H9 (cell line): Measurements from ENCODE around the gene PEX10. TPM values are rescaled to one million over a fixed set of nuclear protein-coding genes. Genes with fewer than 3 reads are reported as not detected.

ENCODE experiments used
- DNase-seq: peaks from one replicate; pipeline ENCODE4 v3.0.0-alpha.2; 2017
- H2AFZ ChIP-seq: one replicate; pipeline ENCODE4 v1.6.1; 2013; ENCODE audit warnings: mild to moderate bottlenecking, low read length, control low read depth, moderate library complexity
- H2AK5ac ChIP-seq: 2 replicates; pipeline ENCODE4 v1.6.1; 2013; ENCODE audit warnings: low read length, control low read depth, mixed read lengths; ENCODE audit not compliant: insufficient read length
- H2BK120ac ChIP-seq: one replicate; pipeline ENCODE4 v1.6.1; 2013; ENCODE audit warnings: low read depth, mild to moderate bottlenecking, low read length, control low read depth, inconsistent platforms; ENCODE audit not compliant: poor library complexity, severe bottlenecking
- H2BK12ac ChIP-seq: 2 replicates; pipeline ENCODE4 v1.6.1; 2013; ENCODE audit warnings: low read length, control low read depth, mixed read lengths, low read depth; ENCODE audit not compliant: insufficient read length
- H2BK15ac ChIP-seq: 2 replicates; pipeline ENCODE4 v1.6.1; 2013; ENCODE audit warnings: low read depth, low read length, control low read depth
- H2BK20ac ChIP-seq: one replicate; pipeline ENCODE4 v1.6.1; 2013; ENCODE audit warnings: low read depth, mild to moderate bottlenecking, low read length, control low read depth, inconsistent platforms; ENCODE audit not compliant: poor library complexity, severe bottlenecking
- H2BK5ac ChIP-seq: 2 replicates; pipeline ENCODE4 v1.6.1; 2013; ENCODE audit warnings: low read length, control low read depth, mixed read lengths; ENCODE audit not compliant: insufficient read length
- H3K14ac ChIP-seq: 2 replicates; pipeline ENCODE4 v1.6.1; 2013; ENCODE audit warnings: low read length, control low read depth; ENCODE audit not compliant: insufficient read depth
- H3K18ac ChIP-seq: 2 replicates; pipeline ENCODE4 v1.6.1; 2013; ENCODE audit warnings: low read depth, mild to moderate bottlenecking, mixed read lengths, low read length, control low read depth; ENCODE audit not compliant: insufficient read length
- H3K23ac ChIP-seq: 2 replicates; pipeline ENCODE4 v1.6.1; 2013; ENCODE audit warnings: low read length, control low read depth, mixed read lengths, low read depth; ENCODE audit not compliant: insufficient read length
- H3K23me2 ChIP-seq: 2 replicates; pipeline ENCODE4 v1.6.1; 2013; ENCODE audit warnings: low read depth, mild to moderate bottlenecking, mixed read lengths, low read length, control low read depth; ENCODE audit not compliant: insufficient read length, poor library complexity, severe bottlenecking
- H3K27ac ChIP-seq: 2 replicates; pipeline ENCODE4 v1.5.1; 2013; ENCODE audit warnings: low read length, control low read depth, mixed read lengths, low read depth; ENCODE audit not compliant: insufficient read length
- H3K27me3 ChIP-seq: 2 replicates; pipeline ENCODE4 v1.6.1; 2013; ENCODE audit warnings: low read length, control low read depth, inconsistent platforms; ENCODE audit not compliant: insufficient read depth
- H3K4ac ChIP-seq: 2 replicates; pipeline ENCODE4 v1.6.1; 2013; ENCODE audit warnings: low read depth, mild to moderate bottlenecking, control low read depth, inconsistent platforms, low read length, moderate library complexity
- H3K4me1 ChIP-seq: 2 replicates; pipeline ENCODE4 v1.6.1; 2013; ENCODE audit warnings: low read length, control low read depth, inconsistent platforms; ENCODE audit not compliant: insufficient read depth
- H3K4me2 ChIP-seq: 2 replicates; pipeline ENCODE4 v1.6.1; 2013; ENCODE audit warnings: low read length, control low read depth, mixed read lengths; ENCODE audit not compliant: insufficient read length, insufficient read depth
- H3K56ac ChIP-seq: 2 replicates; pipeline ENCODE4 v1.6.1; 2013; ENCODE audit warnings: low read depth, mild to moderate bottlenecking, mixed read lengths, low read length, control low read depth; ENCODE audit not compliant: insufficient read length
- H3K79me1 ChIP-seq: 2 replicates; pipeline ENCODE4 v1.6.1; 2013; ENCODE audit warnings: low read depth, mild to moderate bottlenecking, moderate library complexity, low read length, control low read depth, inconsistent platforms; ENCODE audit not compliant: insufficient read depth, poor library complexity, severe bottlenecking
- H3K79me2 ChIP-seq: 2 replicates; pipeline ENCODE4 v1.6.1; 2013; ENCODE audit warnings: low read length, control low read depth, inconsistent platforms; ENCODE audit not compliant: insufficient read depth
- H3K9ac ChIP-seq: 2 replicates; pipeline ENCODE4 v1.6.1; 2013; ENCODE audit warnings: low read length, control low read depth, mixed read lengths; ENCODE audit not compliant: insufficient read length; ENCODE audit errors: extremely low read depth
- H3K9me3 ChIP-seq: one replicate; pipeline ENCODE4 v1.6.1; 2013; ENCODE audit warnings: low read depth, low read length, inconsistent platforms; ENCODE audit not compliant: control insufficient read depth
- H3T11ph ChIP-seq: one replicate; pipeline ENCODE4 v1.6.1; 2013; ENCODE audit warnings: mild to moderate bottlenecking, low read length, control low read depth, inconsistent platforms
- H4K20me1 ChIP-seq: one replicate; pipeline ENCODE4 v1.6.1; 2013; ENCODE audit not compliant: control insufficient read depth, insufficient read length, insufficient read depth
- H4K5ac ChIP-seq: 2 replicates; pipeline ENCODE4 v1.6.1; 2013; ENCODE audit warnings: low read depth, mild to moderate bottlenecking, mixed read lengths, low read length, control low read depth; ENCODE audit not compliant: insufficient read length
- H4K8ac ChIP-seq: replicated peaks from 2 replicates; pipeline ENCODE4 v1.6.1; 2013; ENCODE audit warnings: low read length, control low read depth, mixed read lengths, low read depth; ENCODE audit not compliant: insufficient read length
- H4K91ac ChIP-seq: 2 replicates; pipeline ENCODE4 v1.6.1; 2013; ENCODE audit warnings: low read depth, mild to moderate bottlenecking, moderate library complexity, mixed read lengths, low read length, control low read depth; ENCODE audit not compliant: insufficient read length
- H3K27ac Mint-ChIP-seq, 3 experiments: 2 replicates in 2 of 3; 3 replicates in 1 of 3; pipeline ENCODE4 v1.8.0; 2020 to 2021; ENCODE audit warnings: mixed read lengths in 3 of 3, mild to moderate bottlenecking in 1 of 3, moderate library complexity in 1 of 3
- H3K27me3 Mint-ChIP-seq: 2 replicates; pipeline ENCODE4 v1.8.0; 2021; ENCODE audit warnings: low read depth, mild to moderate bottlenecking, moderate library complexity, mixed read lengths
- H3K36me3 Mint-ChIP-seq, 3 experiments: 2 replicates in 2 of 3; 3 replicates in 1 of 3; pipeline ENCODE4 v1.8.0; 2020 to 2021; ENCODE audit warnings: low read depth in 3 of 3, mixed read lengths in 3 of 3; ENCODE audit not compliant: insufficient read depth in 1 of 3
- H3K4me1 Mint-ChIP-seq, 2 experiments: 2 replicates each; pipeline ENCODE4 v1.8.0; 2020; ENCODE audit warnings: mixed read lengths in 2 of 2
- H3K4me3 Mint-ChIP-seq, 2 experiments: 2 replicates in 1 of 2; 3 replicates in 1 of 2; pipeline ENCODE4 v1.8.0; 2020 to 2021; ENCODE audit warnings: mild to moderate bottlenecking in 2 of 2, mixed read lengths in 2 of 2, moderate library complexity in 1 of 2
- H3K9me3 Mint-ChIP-seq, 2 experiments: 2 replicates in 1 of 2; 3 replicates in 1 of 2; pipeline ENCODE4 v1.8.0; 2020; ENCODE audit warnings: mild to moderate bottlenecking in 2 of 2, mixed read lengths in 2 of 2, moderate library complexity in 1 of 2
- WGBS: extraction: QIAGEN DNeasy Blood & Tissue Kit; methylation state at CpG from one replicate; pipeline ENCODE4 v1.1.7; 2013; ENCODE audit warnings: missing lambda C conversion rate, low lambda C conversion rate, mixed read lengths; ENCODE audit not compliant: insufficient read length; ENCODE audit errors: extremely low coverage; 5-methylcytosine and 5-hydroxymethylcytosine counted together
- total RNA-seq: library from RNA; stranded (reverse); gene quantifications from 2 replicates; pipeline ENCODE4 v1.2.1, GENCODE V29; 2021
- TF ChIP-seq, protein P1 (sequence below): fragments of 200-600 bp; sonication (generic); conservative IDR thresholded peaks from 3 replicates; pipeline ENCODE4 v1.8.0; 2021; ENCODE audit warnings: antibody characterized with exemption, mild to moderate bottlenecking

PEX10 gene
- total RNA-seq, 1 experiment from 2014 or later, result 34.4 TPM

DNA sequence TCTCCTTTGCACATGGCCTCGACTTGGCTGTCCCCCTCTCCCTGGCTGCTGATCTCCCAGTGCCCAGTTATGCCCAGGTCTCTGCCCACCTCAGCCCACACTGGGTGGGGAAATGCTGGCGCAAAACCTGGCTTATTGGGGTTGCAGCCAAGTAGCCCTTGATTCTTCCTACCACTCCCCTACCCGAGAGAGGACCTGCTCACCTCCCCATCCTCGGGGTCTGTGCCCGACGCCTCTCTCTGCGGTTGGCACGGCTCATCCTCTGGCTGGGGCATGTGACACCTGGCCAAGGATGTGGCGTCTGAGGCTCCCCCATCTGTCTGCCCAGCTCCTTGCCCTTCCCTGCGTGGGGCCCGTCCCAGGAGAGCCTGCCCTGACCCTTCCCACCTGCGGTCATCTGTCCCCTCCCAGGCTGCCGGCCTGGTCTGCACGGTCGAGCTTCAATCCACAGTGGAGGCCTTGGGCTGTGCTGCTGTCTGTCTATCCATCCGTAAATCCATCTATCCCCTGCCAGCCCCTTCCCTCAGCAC is 6.5 kb upstream of the PEX10 start:
- Histone ChIP-seq H3T11ph (no peak overlapping the region), H2BK12ac (no peak overlapping the region), H3K18ac (no peak overlapping the region), H3K4me1 (no peaks in the 10 kb centered on the region), H3K79me1 (no peaks in the 10 kb centered on the region), H3K27ac (no peak overlapping the region), H2AK5ac (no peak overlapping the region), H3K4ac (no peak overlapping the region), H2BK20ac (no peak overlapping the region), H2BK120ac (no peak overlapping the region), H2BK15ac (no peak overlapping the region), H3K23me2 (no peaks in the 10 kb centered on the region), H3K79me2 (no peaks in the 10 kb centered on the region), H4K20me1 (no peaks in the 10 kb centered on the region), H3K23ac (no peak overlapping the region), H4K91ac (no peak overlapping the region), H4K5ac (no peak overlapping the region), H2AFZ (no peak overlapping the region), H4K8ac (no peak overlapping the region), H3K4me2 (no peak overlapping the region), H2BK5ac (no peak overlapping the region), H3K9ac (no peak overlapping the region), H3K27me3 (no peaks in the 10 kb centered on the region), H3K9me3 (no peaks in the 10 kb centered on the region), H3K56ac (no peak overlapping the region), H3K14ac (peak overlapping the region; percentile 56; the same call in 1 of the 2 replicates)
- Mint-ChIP-seq H3K4me3 (no peak overlapping the region), H3K36me3 (no peaks in the 10 kb centered on the region), H3K27me3 (peaks cover 65% of the 10 kb centered on the region), H3K9me3 (peaks cover 11 to 13% of the 10 kb centered on the region in 2 experiments; a peak in 4 of 5 replicates), H3K27ac (peak overlapping the region in 1 of 3 experiments; percentile 33; a peak in 1 of 7 replicates), H3K4me1 (peaks cover 13% of the 10 kb centered on the region in 2 experiments)
- DNase-seq, result no peak
- TF ChIP-seq, protein P1, sequence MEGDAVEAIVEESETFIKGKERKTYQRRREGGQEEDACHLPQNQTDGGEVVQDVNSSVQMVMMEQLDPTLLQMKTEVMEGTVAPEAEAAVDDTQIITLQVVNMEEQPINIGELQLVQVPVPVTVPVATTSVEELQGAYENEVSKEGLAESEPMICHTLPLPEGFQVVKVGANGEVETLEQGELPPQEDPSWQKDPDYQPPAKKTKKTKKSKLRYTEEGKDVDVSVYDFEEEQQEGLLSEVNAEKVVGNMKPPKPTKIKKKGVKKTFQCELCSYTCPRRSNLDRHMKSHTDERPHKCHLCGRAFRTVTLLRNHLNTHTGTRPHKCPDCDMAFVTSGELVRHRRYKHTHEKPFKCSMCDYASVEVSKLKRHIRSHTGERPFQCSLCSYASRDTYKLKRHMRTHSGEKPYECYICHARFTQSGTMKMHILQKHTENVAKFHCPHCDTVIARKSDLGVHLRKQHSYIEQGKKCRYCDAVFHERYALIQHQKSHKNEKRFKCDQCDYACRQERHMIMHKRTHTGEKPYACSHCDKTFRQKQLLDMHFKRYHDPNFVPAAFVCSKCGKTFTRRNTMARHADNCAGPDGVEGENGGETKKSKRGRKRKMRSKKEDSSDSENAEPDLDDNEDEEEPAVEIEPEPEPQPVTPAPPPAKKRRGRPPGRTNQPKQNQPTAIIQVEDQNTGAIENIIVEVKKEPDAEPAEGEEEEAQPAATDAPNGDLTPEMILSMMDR, result no peak
- WGBS, result no CpG with 5 or more reads among the region's 16 CpGs
